ENCODE data around the gene KDM2B.

Gene KDM2B

GRCh38 chr12:121525411-121525810 lies 55.4 kb downstream of the KDM2B start:
- no peak for DNase-seq

DNA sequence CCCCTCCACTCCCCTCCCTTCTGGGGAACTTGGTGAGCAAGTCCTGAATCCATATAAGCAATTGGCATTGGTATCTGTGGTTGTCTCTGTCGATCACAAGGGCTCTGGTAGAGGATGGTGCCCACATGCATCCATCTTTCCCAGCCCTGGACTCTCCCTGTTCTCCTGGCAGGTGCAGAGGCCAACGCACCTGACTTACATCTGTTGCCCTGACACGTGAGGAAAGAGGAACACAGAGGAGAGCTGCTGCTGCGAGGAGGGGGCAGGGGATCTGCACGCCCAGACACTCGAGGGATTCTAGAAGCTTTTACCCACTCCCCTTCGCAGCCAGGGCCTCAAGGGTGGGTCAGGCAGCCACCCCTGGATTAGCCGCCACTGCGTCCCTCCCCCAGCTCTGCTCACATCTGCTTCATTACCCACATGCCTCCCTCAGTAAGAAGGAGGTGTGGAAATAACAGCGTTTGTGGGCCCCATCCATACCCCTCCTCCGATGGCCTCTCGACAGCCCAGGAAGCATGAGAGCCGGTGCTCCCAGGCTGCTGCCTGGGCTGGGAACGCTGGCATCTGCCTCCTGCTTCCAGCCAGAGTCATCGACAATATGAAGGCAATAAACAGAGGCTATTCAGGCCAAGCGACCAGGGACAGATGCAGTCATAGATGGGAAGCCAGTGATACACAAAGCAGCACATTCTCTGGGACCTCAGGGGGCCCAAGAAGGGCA lies 56.5 kb downstream of the KDM2B start:
- no peak for DNase-seq

- no peak for DNase-seq
Measured at GRCh38 chr12:121523741-121524140, 57.1 kb downstream of the KDM2B start.

DNA sequence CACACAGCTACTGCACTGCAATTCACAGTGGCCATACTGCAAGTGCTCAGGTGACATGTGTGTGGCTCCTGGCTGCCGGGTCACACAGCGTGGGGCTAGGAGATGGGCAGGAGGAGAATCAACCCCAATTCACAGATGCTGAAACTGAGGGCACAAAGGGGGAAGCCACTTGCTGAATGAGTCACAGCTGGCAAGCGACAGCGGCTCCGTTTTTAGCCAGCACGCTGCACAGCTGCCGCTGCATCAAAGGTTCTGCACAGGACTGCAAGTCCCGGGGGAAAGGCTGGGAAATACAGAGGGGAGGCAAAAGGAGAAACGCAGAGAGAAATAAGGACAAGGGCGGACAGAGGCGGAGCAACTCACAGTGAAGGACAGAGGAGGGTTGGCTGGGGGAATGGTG lies 57.9 kb downstream of the KDM2B start:
- DNase-seq = no peak

- DNase-seq = no peak
Measured at GRCh38 chr12:121520586-121521086, 60.2 kb downstream of the KDM2B start.

- no peak for DNase-seq
Measured at GRCh38 chr12:121520119-121520518, 60.7 kb downstream of the KDM2B start.

DNA sequence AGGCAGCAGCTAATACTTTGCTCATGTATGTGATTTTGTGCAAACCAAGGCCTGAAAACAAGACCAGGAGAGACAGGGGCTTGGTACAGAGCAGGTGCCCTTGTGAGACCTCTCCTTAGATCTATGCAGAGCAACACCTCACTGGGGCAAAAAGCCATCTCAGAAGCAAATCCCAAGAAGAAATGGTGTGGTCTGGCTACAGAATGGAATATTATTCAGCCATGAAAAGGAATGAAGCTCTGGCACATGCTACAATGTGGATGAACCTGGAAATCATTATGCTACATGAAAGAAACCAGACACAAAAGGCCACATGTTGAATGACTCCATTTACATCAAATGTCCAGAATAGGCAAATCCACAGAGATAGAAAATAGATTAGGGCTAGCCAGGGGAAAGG lies 61.6 kb downstream of the KDM2B start:
- DNase-seq = no peak

DNA sequence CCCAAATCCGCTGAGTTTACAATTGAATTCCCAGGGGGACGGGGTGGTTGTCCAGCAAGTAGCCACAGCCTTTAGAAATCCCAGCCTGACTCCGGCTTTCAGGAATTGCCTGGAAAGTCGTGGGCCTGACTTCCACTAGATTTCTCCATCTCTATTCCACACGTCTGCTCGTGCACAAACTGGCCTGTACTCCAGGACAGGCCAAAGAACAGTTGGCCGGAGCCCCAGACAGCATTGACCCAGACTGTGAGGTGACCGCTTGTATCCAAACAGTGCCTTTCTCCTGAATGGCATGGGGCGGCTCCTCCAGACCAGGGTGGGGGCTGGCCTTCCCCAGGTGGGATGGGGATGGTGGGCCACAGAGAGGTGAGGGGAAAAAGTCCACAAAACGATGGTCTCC lies 62.2 kb downstream of the KDM2B start:
- no peak for DNase-seq

GRCh38 chr12:121516437-121517011 lies 64.3 kb downstream of the KDM2B start:
- DNase-seq = no peak

GRCh38 chr12:121515615-121516014 lies 65.2 kb downstream of the KDM2B start:
- no peak for DNase-seq

DNA sequence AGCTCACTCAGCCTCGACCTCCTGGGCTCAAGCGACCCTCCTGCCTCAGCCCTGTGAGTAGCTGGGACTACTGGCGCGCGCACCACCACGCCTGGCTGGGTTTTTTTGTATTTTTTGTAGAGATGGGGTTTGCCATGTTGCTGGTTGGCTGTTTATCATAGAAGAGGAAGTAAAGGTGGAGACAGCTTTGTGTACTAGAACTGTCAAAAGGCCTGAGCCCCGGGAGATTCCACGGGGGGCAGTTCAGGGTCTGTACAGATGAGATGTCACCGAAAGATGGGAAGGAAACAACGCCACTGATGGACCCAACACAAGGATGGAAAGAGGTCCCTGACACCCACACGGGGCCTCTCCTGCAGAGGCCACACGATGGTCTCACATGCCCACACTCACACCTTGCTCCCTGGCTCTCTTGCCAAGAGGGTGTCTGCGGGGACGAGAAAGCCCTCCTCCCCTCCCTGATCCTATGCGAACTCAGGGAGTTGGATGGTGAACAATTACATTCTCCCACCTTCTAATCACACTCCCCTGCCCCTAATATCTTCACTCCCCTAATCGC lies 66.6 kb downstream of the KDM2B start:
- no peak for DNase-seq

DNA sequence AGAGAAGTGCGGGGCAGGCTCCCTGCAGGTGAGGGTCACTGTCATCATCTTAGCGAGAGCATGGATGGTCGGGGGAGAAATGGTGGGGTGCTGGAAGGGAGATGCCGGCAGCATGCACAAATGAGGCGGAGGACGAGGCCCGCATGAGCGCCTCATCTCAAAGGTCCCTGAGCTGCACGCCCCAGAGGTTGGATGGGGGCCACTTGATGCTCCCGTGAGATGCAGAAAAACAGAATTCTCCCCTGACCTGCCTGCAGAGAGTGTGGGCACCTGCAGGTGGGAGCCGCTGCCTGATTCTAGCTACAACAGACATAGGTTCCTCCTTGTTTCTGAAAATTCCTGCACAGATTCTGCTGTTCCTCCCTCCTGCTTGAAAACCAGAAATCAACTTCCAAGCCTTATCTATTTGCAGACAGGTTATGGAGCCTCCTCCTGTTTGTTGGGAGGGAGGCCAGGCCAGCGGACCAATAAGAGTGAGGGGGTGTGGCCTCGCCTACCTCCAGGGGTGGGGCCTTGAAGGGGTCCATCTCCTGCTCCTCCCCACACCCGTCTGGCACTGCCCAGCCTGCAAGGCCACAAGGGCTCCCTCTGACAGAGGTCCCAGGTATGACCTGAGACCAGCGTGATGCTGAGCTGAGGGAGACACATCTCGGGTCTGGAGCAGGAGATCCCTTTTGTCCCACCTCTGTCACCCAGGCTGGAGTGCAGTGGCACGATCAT lies 67.2 kb downstream of the KDM2B start:
- DNase-seq = no peak

- no peak for DNase-seq
Measured at GRCh38 chr12:121512561-121512960, 68.3 kb downstream of the KDM2B start.

GRCh38 chr12:121511916-121512315 lies 68.9 kb downstream of the KDM2B start:
- no peak for DNase-seq

DNA sequence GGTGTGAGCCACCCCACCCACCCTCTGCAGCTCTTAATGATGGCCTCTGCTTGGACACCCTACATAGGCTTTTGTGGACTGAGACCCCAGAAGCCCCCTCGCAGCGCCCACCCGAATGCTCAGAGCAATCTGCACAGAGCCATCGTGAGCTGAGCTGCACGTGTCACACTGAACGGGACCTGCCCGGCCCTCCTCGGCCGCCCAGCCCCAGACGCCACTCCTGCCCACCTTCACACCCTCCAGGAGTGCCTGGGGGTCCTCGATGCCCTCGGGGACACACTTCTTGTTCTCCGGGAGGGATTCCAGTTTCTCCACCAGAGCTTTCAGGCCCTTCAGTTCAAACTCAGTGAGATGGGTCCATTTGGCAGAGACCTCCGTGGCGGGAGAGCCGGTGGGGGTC lies 71.5 kb downstream of the KDM2B start:
- no peak for DNase-seq

- DNase-seq = no peak
Measured at GRCh38 chr12:121508533-121508932, 72.3 kb downstream of the KDM2B start.

DNA sequence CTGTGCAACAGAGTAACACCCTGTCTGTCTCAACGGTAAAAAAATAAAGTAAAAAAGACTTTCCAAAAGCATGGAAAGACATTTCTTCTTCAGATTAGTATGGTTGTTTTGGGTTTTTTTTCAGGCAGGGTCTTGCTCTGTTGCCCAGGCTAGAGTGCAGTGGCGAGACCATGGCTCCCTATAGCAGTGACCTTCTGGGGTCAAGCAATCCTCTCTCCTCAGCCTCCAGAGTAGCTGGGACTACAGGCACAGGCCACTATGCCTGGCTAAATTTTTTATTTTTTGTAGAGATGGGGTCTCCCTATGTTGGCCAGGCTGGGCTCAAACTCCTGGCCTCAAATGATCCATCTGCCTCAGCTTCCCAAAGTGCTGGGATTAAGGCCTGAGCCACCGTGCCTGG lies 72.8 kb downstream of the KDM2B start:
- DNase-seq = no peak

DNA sequence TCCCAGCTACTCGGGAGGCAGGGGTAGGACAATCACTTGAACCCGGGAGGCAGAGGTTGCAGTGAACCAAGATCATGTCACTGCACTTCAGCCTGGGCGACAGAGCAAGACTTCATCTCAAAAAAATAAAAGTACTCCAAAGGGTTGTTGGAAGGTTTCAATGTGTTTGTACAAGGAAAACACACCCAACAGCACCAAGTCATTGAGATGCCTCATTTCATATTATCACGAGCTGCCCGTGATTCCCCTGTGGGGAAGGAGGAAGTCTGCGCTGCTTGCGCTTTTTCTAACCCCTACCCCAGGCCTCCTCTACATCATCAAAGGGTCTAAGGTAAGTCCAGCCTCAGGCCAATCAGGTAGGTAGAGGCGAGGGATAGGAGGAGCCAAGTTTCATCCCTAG lies 73.6 kb downstream of the KDM2B start:
- DNase-seq = no peak

DNA sequence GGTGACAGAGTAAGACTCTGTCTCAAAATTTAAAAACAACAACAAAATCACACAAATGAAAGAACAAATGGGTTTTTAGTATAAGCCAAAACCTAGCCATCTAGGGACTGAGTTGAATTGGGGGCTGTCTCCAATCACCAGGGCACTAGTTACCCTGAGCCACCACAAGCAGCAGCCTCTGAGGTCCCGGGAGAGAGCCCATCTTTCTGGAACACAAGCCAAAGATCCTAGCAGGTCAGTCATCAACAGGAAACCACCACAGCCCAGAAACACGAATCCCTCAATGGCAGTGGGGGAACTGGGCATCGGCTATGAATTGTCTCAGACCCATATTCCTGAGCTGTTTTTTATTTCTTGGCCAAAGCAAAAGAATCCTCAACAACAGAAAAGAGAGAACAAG lies 75.3 kb downstream of the KDM2B start:
- no peak for DNase-seq

GRCh38 chr12:121504505-121504904 lies 76.3 kb downstream of the KDM2B start:
- DNase-seq = no peak

- DNase-seq = no peak
Measured at GRCh38 chr12:121503395-121503794, 77.4 kb downstream of the KDM2B start.

DNA sequence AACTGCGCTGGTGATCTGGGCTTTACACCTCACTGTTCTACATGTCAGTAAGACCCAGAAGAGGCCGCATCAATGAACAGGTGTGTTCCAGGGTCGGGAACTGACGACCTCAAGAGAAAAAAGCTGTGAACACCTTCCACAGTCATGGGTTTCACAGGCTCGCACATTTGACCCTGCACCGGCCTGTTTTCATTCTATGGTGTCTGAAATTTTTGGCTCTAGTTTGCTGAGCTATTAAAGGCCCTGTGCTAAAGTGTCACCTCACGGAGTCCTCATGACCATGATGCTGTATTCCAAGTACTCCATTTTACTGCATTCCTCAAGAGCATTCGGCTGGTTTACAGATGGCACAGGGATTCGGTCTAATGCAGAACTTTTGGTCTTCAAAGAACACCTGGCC lies 78.9 kb downstream of the KDM2B start:
- no peak for DNase-seq

DNA sequence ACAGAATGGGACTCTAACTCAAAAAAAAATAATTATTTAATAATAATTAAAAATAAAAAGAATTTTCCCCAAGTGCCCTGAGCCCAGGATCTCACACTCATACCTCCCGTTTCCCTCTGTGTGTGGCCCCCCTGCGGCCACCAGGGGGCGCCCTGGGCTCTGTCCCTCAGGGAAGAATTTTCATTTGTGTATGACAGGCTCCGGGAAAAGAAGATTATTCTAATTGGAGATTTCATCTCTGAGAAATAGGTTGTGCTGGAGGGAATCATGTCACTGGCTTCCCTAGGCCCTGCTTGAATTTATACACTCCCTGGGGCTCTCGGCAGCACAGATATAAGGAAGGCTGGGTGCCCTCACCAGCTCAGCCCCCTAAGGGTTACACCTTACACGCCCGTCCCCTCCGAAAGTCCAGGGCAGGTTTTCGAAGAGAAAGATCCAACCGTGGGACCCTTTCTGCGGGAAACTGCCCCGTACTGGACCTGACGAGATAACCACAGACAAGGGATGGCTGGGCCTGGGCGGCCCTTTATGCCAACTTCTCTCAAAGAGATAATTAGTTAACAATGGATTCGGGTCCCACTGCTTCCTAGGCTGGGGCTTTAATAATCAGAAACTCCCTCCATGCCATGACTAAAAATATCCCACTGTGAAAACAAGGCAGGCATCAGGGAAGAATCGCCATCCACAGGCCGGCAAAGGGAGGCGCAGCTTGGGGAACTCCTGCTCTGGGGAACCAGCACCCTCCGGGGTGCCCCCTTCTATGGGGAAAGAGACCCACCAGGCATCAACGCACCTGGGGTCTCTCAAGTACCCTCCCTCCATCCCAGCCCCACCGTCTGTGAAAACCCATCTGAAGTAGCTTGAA lies 80.7 kb downstream of the KDM2B start:
- DNase-seq = peak; percentile 90

Measured in activated CD8-positive, alpha-beta memory T cell treated with anti-CD3 and anti-CD28 coated beads, Interleukin-2, amount 50 U/mL, for 48 hours (primary cell).